Body of pancreas (tissue), 4 donors: ENCODE data around the gene PBX1. TPM values are rescaled to one million over a fixed set of nuclear protein-coding genes. Genes with fewer than 3 reads are reported as not detected.

ENCODE experiments used
- ATAC-seq: fragments of 150-250 bp; one replicate; pipeline ENCODE4 v1.9.1; 2016
- DNase-seq, 4 donors: peaks; one replicate each; pipeline ENCODE4 v3.0.0-alpha.2; 2019
- H3K27ac ChIP-seq, 4 donors: fragments of 200-600 bp; sonication (generic); 1 replicate in 3 of 4; 2 replicates in 1 of 4; pipeline versions ENCODE4 v1.5.1 to v1.6.1; 2016 to 2019; ENCODE audit warnings: mild to moderate bottlenecking in 1 of 4, mixed read lengths in 1 of 4, moderate library complexity in 1 of 4
- H3K27me3 ChIP-seq, 2 donors: fragments of 200-600 bp; sonication (generic); one replicate each; pipeline ENCODE4 v1.6.0; 2016; ENCODE audit warnings: mild to moderate bottlenecking in 1 of 2
- H3K36me3 ChIP-seq, 2 donors: fragments of 200-600 bp; sonication (generic); replicated peaks in 1 of 2; 2 replicates each; pipeline ENCODE4 v1.5.1; 2016; ENCODE audit warnings: low read depth in 2 of 2; ENCODE audit not compliant: insufficient read depth in 1 of 2
- H3K4me1 ChIP-seq: fragments of 200-600 bp; sonication (generic); one replicate; pipeline ENCODE4 v1.6.0; 2016
- H3K4me3 ChIP-seq, 2 donors: fragments of 200-600 bp; sonication (generic); 1 replicate in 1 of 2; 2 replicates in 1 of 2; pipeline ENCODE4 v1.5.1; 2016 to 2019
- H3K9me3 ChIP-seq, 3 donors: fragments of 200-600 bp; sonication (generic); 1 replicate in 2 of 3; 2 replicates in 1 of 3; pipeline ENCODE4 v1.5.1; 2016
- POLR2A ChIP-seq, 3 donors: fragments of 450-650 bp; IDR thresholded peaks; one replicate each; pipeline ENCODE4 v1.6.1; 2016; ENCODE audit warnings: antibody characterized with exemption in 3 of 3, mild to moderate bottlenecking in 2 of 3
- WGBS, 2 donors: methylation state at CpG; one replicate each; pipeline ENCODE4 v1.1.5; 2017; 5-methylcytosine and 5-hydroxymethylcytosine counted together
- intact Hi-C: fragments of 100-400 bp; cut with DNase I; formaldehyde crosslinking; loops from one replicate; pipeline ENCODE4 v1.15.1; 2023
- total RNA-seq, 2 donors: library from RNA; depleted of rRNA; stranded (reverse); fragments of >200 nt; gene quantifications; one replicate each; pipeline ENCODE4 v1.1.0, GENCODE V29; 2016
- TF ChIP-seq, protein P1 (sequence below), 7 experiments: fragments of 450-650 bp in 4 of 7; fragments of 200-600 bp in 3 of 7; sonication (generic) in 3 of 7; IDR thresholded peaks; one replicate each; pipeline ENCODE4 v1.5.1; 2016 to 2019; ENCODE audit warnings: antibody characterized with exemption in 7 of 7

Gene PBX1
- total RNA-seq, 2 donors from 2014 or later = 83.1 to 111 TPM

DNA sequence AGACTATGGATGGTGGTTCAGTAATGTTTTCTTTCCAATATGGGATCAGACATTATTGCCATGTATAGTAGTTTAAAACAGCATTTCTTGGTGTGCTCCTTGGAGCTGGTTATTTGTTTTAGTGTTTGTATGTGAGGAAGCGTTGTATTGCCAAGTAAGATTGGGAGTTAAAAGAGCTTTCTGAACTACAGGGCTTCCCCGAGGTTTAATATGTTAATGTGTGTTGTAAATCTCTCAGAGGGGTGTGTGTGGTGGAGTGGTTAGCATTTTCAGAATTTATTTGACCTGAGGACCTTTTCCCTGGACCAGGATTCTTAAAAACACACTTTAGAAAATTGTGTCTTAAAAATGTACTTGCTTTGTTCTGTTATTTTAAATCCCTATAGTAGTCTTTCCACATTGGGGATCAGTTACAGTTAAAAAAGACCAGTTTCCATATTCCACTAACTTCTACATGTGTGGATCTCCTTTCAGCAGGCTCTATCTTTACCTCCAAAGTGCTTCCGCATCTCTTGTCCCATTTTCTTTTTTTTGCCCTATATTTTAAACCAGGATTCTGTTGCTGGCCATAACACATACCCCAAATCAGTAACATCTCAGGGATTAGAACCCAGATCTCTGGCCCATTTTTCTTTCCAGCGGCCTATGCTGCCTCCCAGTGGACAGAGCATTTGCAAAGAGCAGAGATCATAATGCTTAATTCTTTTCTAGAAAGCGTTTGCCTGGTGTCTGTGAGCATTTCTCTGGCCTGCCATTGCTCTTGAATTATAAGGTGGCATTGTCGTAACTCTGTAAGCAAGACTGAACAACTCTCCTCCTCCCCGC is 58.6 kb downstream of the PBX1 start:
- Histone ChIP-seq H3K27ac (peak overlapping the region in 3 of 4 donors; percentile 27 to 39 (median 29)), H3K36me3 (no peaks in the 10 kb centered on the region), H3K4me3 (no peak overlapping the region), H3K27me3 (no peaks in the 10 kb centered on the region), H3K4me1 (peaks cover 78% of the 10 kb centered on the region), H3K9me3 (no peaks in the 10 kb centered on the region)
- DNase-seq (peak in 2 of 4 donors; percentile 41 to 57), ATAC-seq (no peak)
- intact Hi-C loops = no loop called here
- TF ChIP-seq, protein P1, sequence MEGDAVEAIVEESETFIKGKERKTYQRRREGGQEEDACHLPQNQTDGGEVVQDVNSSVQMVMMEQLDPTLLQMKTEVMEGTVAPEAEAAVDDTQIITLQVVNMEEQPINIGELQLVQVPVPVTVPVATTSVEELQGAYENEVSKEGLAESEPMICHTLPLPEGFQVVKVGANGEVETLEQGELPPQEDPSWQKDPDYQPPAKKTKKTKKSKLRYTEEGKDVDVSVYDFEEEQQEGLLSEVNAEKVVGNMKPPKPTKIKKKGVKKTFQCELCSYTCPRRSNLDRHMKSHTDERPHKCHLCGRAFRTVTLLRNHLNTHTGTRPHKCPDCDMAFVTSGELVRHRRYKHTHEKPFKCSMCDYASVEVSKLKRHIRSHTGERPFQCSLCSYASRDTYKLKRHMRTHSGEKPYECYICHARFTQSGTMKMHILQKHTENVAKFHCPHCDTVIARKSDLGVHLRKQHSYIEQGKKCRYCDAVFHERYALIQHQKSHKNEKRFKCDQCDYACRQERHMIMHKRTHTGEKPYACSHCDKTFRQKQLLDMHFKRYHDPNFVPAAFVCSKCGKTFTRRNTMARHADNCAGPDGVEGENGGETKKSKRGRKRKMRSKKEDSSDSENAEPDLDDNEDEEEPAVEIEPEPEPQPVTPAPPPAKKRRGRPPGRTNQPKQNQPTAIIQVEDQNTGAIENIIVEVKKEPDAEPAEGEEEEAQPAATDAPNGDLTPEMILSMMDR (IDR thresholded peaks at IDR 0.05) = peak in 6 of 7 experiments; percentile 28 to 60 (median 52)
- TF ChIP-seq POLR2A (IDR thresholded peaks at IDR 0.05) = no peak
- WGBS, 2 donors = 54 to 62% methylated on average over 7 of the region's 7 CpGs

DNA sequence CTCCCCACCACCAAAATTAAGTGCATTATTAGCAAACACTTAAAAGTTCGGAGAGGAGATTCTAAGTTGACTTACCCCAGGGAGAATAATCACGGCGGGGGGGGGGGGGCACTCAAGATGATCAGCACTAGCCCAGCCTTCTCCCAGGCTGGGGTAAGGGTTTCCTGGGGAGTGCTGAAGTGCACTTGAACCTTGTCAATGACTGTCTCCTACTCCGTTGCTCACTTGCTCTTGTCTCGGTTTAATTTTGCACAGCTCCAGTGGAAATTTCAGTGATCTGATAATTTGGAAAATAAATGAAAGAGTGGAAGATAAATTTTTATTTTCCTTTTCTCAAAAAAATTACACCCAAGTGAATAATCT is 59.2 kb downstream of the PBX1 start:
- intact Hi-C loops = no loop called here
- DNase-seq (no peak), ATAC-seq (no peak)
- peak overlapping the region in 2 of 4 donors; percentile 27 to 29 for H3K27ac ChIP-seq
- no peaks in the 10 kb centered on the region for H3K36me3 ChIP-seq
- H3K9me3 ChIP-seq = no peaks in the 10 kb centered on the region
- H3K27me3 ChIP-seq = no peaks in the 10 kb centered on the region
- TF ChIP-seq POLR2A (IDR thresholded peaks at IDR 0.05) = no peak
- TF ChIP-seq, protein P1 (IDR thresholded peaks at IDR 0.05) = peak in 1 of 7 experiments; percentile 5
- H3K4me3 ChIP-seq = no peak overlapping the region
- 57 to 61% methylated on average over 4 to 5 of the region's 5 CpGs for WGBS, 2 donors
- H3K4me1 ChIP-seq = peaks cover 78% of the 10 kb centered on the region

DNA sequence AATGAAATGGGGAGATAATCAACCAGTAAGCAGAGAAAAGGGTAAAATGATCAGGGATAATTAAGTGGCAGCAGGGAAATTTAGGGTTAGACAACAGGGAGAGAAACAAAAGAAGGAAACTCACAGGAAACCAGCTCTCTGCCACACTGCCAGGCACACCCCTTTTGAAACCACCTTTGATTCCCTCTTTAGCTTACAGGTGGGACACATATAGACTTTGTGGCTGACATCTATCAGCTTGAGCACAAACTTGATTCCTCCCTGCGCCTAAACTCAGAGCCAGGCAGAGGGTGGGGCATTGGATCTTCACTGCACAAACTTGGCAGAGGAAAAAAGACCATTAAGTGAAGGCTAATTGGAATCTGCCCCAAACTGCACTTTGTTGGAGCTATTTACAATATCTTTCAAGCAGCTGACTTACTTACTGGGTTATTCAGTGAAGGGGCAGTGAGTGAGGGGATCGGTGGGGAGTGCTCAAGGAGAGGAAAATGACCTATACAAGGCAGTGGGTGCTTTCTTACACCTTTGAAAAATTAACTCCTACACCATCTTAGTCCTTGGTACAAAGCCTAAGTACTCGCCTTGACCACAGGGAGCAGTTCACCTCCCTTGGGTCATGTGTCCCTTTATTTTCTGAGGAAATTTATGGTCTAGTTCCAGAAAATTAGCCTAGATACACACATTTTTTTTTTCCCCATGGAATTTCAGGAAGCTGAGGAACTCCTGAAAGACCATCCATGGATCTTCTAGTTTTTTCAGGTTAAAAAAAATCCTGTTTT is 60.2 kb downstream of the PBX1 start:
- Histone ChIP-seq H3K27me3 (no peaks in the 10 kb centered on the region), H3K4me1 (peaks cover 74% of the 10 kb centered on the region), H3K4me3 (no peak overlapping the region), H3K27ac (peak overlapping the region in 3 of 4 donors; percentile 27 to 39 (median 31)), H3K36me3 (no peaks in the 10 kb centered on the region), H3K9me3 (no peaks in the 10 kb centered on the region)
- ATAC-seq (no peak), DNase-seq (no peak)
- intact Hi-C loops = no loop called here
- no peak for TF ChIP-seq POLR2A (IDR thresholded peaks at IDR 0.05)
- TF ChIP-seq, protein P1 (IDR thresholded peaks at IDR 0.05) = peak in 3 of 7 experiments; percentile 14 to 38 (median 26)
- 20 to 28% methylated on average over 3 of the region's 3 CpGs for WGBS, 2 donors

DNA sequence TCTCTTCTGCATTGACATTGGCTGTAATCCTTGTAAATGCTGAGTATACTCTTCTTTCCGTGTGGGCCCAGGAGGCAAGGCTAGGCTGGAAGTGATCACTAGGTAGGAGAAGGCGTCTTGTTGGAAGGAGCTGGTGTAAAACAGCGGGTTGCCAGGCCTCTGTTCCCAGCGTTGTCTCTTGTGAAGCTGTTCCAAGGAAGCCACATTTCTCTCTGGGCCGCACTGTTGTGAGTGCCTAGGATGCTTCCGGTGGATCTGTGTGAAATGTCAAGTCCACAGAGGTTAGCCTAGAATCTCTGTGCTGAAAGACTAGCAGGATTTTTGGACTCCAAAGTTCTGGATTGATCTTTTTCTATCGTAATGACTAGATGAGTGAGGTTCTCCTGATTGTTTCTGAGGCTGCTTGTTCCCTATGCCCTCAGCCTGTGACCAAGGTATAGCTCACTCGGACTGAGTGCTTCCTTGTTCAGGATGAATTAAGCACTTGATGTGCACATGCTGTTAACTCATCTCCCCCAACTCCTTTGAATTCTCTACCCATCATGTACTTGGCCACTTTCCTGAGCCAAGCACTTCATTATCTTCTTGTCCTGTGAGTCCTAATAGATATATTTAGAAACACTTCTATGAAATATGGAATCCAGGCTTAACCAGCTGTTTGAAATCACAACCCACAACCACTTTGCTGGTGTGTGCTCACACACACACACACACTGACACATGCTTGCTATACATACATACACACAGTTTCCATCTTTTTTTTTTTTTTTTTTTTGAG is 63.3 kb downstream of the PBX1 start:
- no peak for ATAC-seq

More for the DNA sequence above, 63.3 kb downstream of the PBX1 start:
- no peak overlapping the region for H3K4me3 ChIP-seq
- no peaks in the 10 kb centered on the region for H3K9me3 ChIP-seq
- intact Hi-C loops = no loop called here
- DNase-seq = no peak
- H3K27ac ChIP-seq = peak overlapping the region in 3 of 4 donors; percentile 17 to 22 (median 19)
- WGBS, 2 donors = 73 to 89% methylated on average over 7 to 8 of the region's 8 CpGs
- no peaks in the 10 kb centered on the region for H3K36me3 ChIP-seq
- no peak for TF ChIP-seq POLR2A (IDR thresholded peaks at IDR 0.05)
- H3K4me1 ChIP-seq = peaks cover 53% of the 10 kb centered on the region
- no peaks in the 10 kb centered on the region for H3K27me3 ChIP-seq
